Measurements from ENCODE around the gene MRC2. TPM values are rescaled to one million over a fixed set of nuclear protein-coding genes. Genes with fewer than 3 reads are reported as not detected.
"Not testable (repeated sequence)": the region's sequence is repeated elsewhere in the genome, so short reads cannot be mapped to it uniquely, and the experiment has no call there.

The MRC2 gene
- total RNA-seq, 4 donors from 2014 or later: 7.9 to 47.2 (median 14.5) TPM

GRCh38 chr17:62605588-62605987 is 21.9 kb upstream of the MRC2 start:
- intact Hi-C loops (cut with DNase I; ENCODE audit: low total_unique reads): no loop called here
- Histone ChIP-seq H3K4me3 (no peak overlapping the region), H3K9me3 (no peaks in the 10 kb centered on the region), H3K27me3 (no peaks in the 10 kb centered on the region), H3K36me3 (peaks cover 0 to 75% (median 25%) of the 10 kb centered on the region in 4 donors), H3K4me1 (no peaks in the 10 kb centered on the region), H3K27ac (no peak overlapping the region)
- DNase-seq: no peak
- TF ChIP-seq POLR2AphosphoS5 (IDR thresholded peaks at IDR 0.05) (no peak), EP300 (IDR thresholded peaks at IDR 0.05; ENCODE audit: low read depth) (no peak), POLR2A (IDR thresholded peaks at IDR 0.05) (no peak), CTCF (IDR thresholded peaks at IDR 0.05) (no peak)
- WGBS, 2 donors (ENCODE audit: low coverage in 1 of 2): 91 to 97% methylated on average over 4 to 7 of the region's 7 CpGs
- in situ Hi-C loops (cut with MboI; ENCODE audit: low pct_ligation_motif_present in 1 of 4, low pct_unique_long_range_greater_than_20kb in 1 of 4, low sequenced_read_pairs in 3 of 4): no loop called here

- no peak for DNase-seq
- peak overlapping the region in 1 of 4 donors; percentile 26 for H3K27ac ChIP-seq
- H3K36me3 ChIP-seq: peaks cover 0 to 60% (median 23%) of the 10 kb centered on the region in 4 donors
- in situ Hi-C loops (cut with MboI; ENCODE audit: low pct_ligation_motif_present in 1 of 4, low pct_unique_long_range_greater_than_20kb in 1 of 4, low sequenced_read_pairs in 3 of 4): no loop called here
- no peaks in the 10 kb centered on the region for H3K27me3 ChIP-seq
- intact Hi-C loops (cut with DNase I; ENCODE audit: low total_unique reads): loop anchor here (5.0 kb wide), 1 partner anchor 956 kb away; no protein-coding TSS in a partner anchor
- H3K9me3 ChIP-seq: no peaks in the 10 kb centered on the region
- 73 to 77% methylated on average over 5 of the region's 5 CpGs for WGBS, 2 donors (ENCODE audit: low coverage in 1 of 2)
- no peaks in the 10 kb centered on the region for H3K4me1 ChIP-seq
- TF ChIP-seq POLR2AphosphoS5 (IDR thresholded peaks at IDR 0.05) (no peak), EP300 (IDR thresholded peaks at IDR 0.05; ENCODE audit: low read depth) (no peak), POLR2A (IDR thresholded peaks at IDR 0.05) (no peak), CTCF (IDR thresholded peaks at IDR 0.05) (no peak)
- no peak overlapping the region for H3K4me3 ChIP-seq
These were observed 16.2 kb upstream of the MRC2 start for GRCh38 chr17:62611292-62611691.

GRCh38 chr17:62611728-62612127 is 15.7 kb upstream of the MRC2 start:
- in situ Hi-C loops (cut with MboI; ENCODE audit: low pct_ligation_motif_present in 1 of 4, low pct_unique_long_range_greater_than_20kb in 1 of 4, low sequenced_read_pairs in 3 of 4): no loop called here
- 63 to 68% methylated on average over 8 of the region's 8 CpGs for WGBS, 2 donors (ENCODE audit: low coverage in 1 of 2)
- H3K4me3 ChIP-seq: no peak overlapping the region
- H3K9me3 ChIP-seq: no peaks in the 10 kb centered on the region
- peaks cover 0 to 56% (median 21%) of the 10 kb centered on the region in 4 donors for H3K36me3 ChIP-seq
- TF ChIP-seq CTCF (IDR thresholded peaks at IDR 0.05) (no peak), EP300 (IDR thresholded peaks at IDR 0.05; ENCODE audit: low read depth) (no peak), POLR2AphosphoS5 (IDR thresholded peaks at IDR 0.05) (no peak), POLR2A (IDR thresholded peaks at IDR 0.05) (no peak)
- peak overlapping the region in 2 of 4 donors; percentile 26 to 50 for H3K27ac ChIP-seq
- intact Hi-C loops (cut with DNase I; ENCODE audit: low total_unique reads): loop anchor here (5.0 kb wide), 1 partner anchor 956 kb away; no protein-coding TSS in a partner anchor
- no peaks in the 10 kb centered on the region for H3K27me3 ChIP-seq
- H3K4me1 ChIP-seq: no peaks in the 10 kb centered on the region
- DNase-seq: no peak

- H3K4me3 ChIP-seq; H3K9me3 ChIP-seq; in situ Hi-C loops (cut with MboI; ENCODE audit: low pct_ligation_motif_present in 1 of 4, low pct_unique_long_range_greater_than_20kb in 1 of 4, low sequenced_read_pairs in 3 of 4); DNase-seq; H3K27me3 ChIP-seq; H3K4me1 ChIP-seq: not testable (repeated sequence)
- Histone ChIP-seq H3K36me3 (peaks cover 0 to 52% (median 21%) of the 10 kb centered on the region in 4 donors), H3K27ac (peak overlapping the region in 2 of 4 donors; percentile 26 to 50)
- WGBS, 2 donors (ENCODE audit: low coverage in 1 of 2): 90 to 95% methylated on average over 4 to 12 of the region's 12 CpGs
- intact Hi-C loops (cut with DNase I; ENCODE audit: low total_unique reads): loop anchor here (5.0 kb wide), 1 partner anchor 955 kb away; no protein-coding TSS in a partner anchor
These were observed 15.2 kb upstream of the MRC2 start for GRCh38 chr17:62612289-62612688.

GRCh38 chr17:62613095-62613494 is 14.4 kb upstream of the MRC2 start:
- H3K4me1 ChIP-seq; H3K27ac ChIP-seq; H3K27me3 ChIP-seq; DNase-seq; in situ Hi-C loops (cut with MboI; ENCODE audit: low pct_ligation_motif_present in 1 of 4, low pct_unique_long_range_greater_than_20kb in 1 of 4, low sequenced_read_pairs in 3 of 4); H3K9me3 ChIP-seq; H3K4me3 ChIP-seq: not testable (repeated sequence)
- WGBS, 2 donors (ENCODE audit: low coverage in 1 of 2): 91 to 96% methylated on average over 4 of the region's 4 CpGs
- intact Hi-C loops (cut with DNase I; ENCODE audit: low total_unique reads): loop anchor here (5.0 kb wide), 1 partner anchor 954 kb away; no protein-coding TSS in a partner anchor
- peaks cover 0 to 44% (median 17%) of the 10 kb centered on the region in 4 donors for H3K36me3 ChIP-seq
